Memory B cell (primary cell): Measurements from ENCODE around the gene CASP10.
"Not testable (repeated sequence)": the region's sequence is repeated elsewhere in the genome, so short reads cannot be mapped to it uniquely, and the experiment has no call there.

Experiments
- ATAC-seq: fragments of 150-1000 bp; cut with Tn5 transposase; 2 replicates; pipeline ENCODE4 v1.10.0; 2021; ENCODE audit warnings: low read depth, mild to moderate bottlenecking, moderate library complexity
- DNase-seq, 2 donors: peaks; one replicate each; pipeline ENCODE4 v3.0.0; 2022; ENCODE audit warnings: low spot score in 2 of 2
- H3K27ac Mint-ChIP-seq: one replicate; pipeline ENCODE4 v1.8.0; 2022; ENCODE audit warnings: mild to moderate bottlenecking, moderate library complexity, mixed read lengths
- H3K27me3 Mint-ChIP-seq: one replicate; pipeline ENCODE4 v1.8.0; 2022; ENCODE audit warnings: mixed read lengths
- H3K36me3 Mint-ChIP-seq: one replicate; pipeline ENCODE4 v1.8.0; 2022; ENCODE audit warnings: mild to moderate bottlenecking, mixed read lengths
- H3K4me1 Mint-ChIP-seq: one replicate; pipeline ENCODE4 v1.8.0; 2022; ENCODE audit warnings: mixed read lengths
- H3K4me3 Mint-ChIP-seq: one replicate; pipeline ENCODE4 v1.8.0; 2022; ENCODE audit warnings: mild to moderate bottlenecking, moderate library complexity, mixed read lengths
- H3K9me3 Mint-ChIP-seq: one replicate; pipeline ENCODE4 v1.8.0; 2022; ENCODE audit warnings: mixed read lengths

The CASP10 gene

GRCh38 chr2:201239167-201239935, 56.4 kb downstream of the CASP10 start:
- DNase-seq, H3K4me3 Mint-ChIP-seq, ATAC-seq, H3K27me3 Mint-ChIP-seq, H3K9me3 Mint-ChIP-seq: not testable (repeated sequence)
- peaks cover 40% of the 10 kb centered on the region for H3K4me1 Mint-ChIP-seq
- H3K36me3 Mint-ChIP-seq: peaks cover 20% of the 10 kb centered on the region
- peak overlapping the region; percentile 64 for H3K27ac Mint-ChIP-seq

- Mint-ChIP-seq H3K4me1 (peaks cover 34% of the 10 kb centered on the region), H3K36me3 (peaks cover 19% of the 10 kb centered on the region), H3K9me3 (no peaks in the 10 kb centered on the region), H3K27ac (peak overlapping the region; percentile 70), H3K4me3 (peak overlapping the region; percentile 6), H3K27me3 (no peaks in the 10 kb centered on the region)
- ATAC-seq: peak; percentile 66
- DNase-seq: no peak
These were observed 59.8 kb downstream of the CASP10 start for GRCh38 chr2:201242571-201243277.

GRCh38 chr2:201244829-201245228, 61.9 kb downstream of the CASP10 start:
- Mint-ChIP-seq H3K4me1 (peaks cover 30% of the 10 kb centered on the region), H3K4me3 (no peak overlapping the region), H3K9me3 (no peaks in the 10 kb centered on the region), H3K27ac (peak overlapping the region; percentile 64), H3K36me3 (peaks cover 13% of the 10 kb centered on the region), H3K27me3 (no peaks in the 10 kb centered on the region)
- no peak for ATAC-seq
- no peak for DNase-seq

- no peak overlapping the region for H3K27ac Mint-ChIP-seq
- peaks cover 13% of the 10 kb centered on the region for H3K36me3 Mint-ChIP-seq
- ATAC-seq: no peak
- no peaks in the 10 kb centered on the region for H3K27me3 Mint-ChIP-seq
- no peaks in the 10 kb centered on the region for H3K9me3 Mint-ChIP-seq
- peaks cover 28% of the 10 kb centered on the region for H3K4me1 Mint-ChIP-seq
- no peak overlapping the region for H3K4me3 Mint-ChIP-seq
- DNase-seq: no peak
These were observed 63.3 kb downstream of the CASP10 start for GRCh38 chr2:201246280-201246679.

- Mint-ChIP-seq H3K4me1 (peaks cover 33% of the 10 kb centered on the region), H3K36me3 (peaks cover 15% of the 10 kb centered on the region), H3K27me3 (no peaks in the 10 kb centered on the region), H3K9me3 (no peaks in the 10 kb centered on the region), H3K27ac (peak overlapping the region; percentile 73), H3K4me3 (no peak overlapping the region)
- DNase-seq (no peak), ATAC-seq (no peak)
These were observed 65.4 kb downstream of the CASP10 start for GRCh38 chr2:201248288-201248844.

GRCh38 chr2:201249889-201250288, 66.9 kb downstream of the CASP10 start:
- H3K27me3 Mint-ChIP-seq: no peaks in the 10 kb centered on the region
- DNase-seq: no peak
- no peaks in the 10 kb centered on the region for H3K9me3 Mint-ChIP-seq
- no peak for ATAC-seq
- H3K36me3 Mint-ChIP-seq: peaks cover 15% of the 10 kb centered on the region
- no peak overlapping the region for H3K4me3 Mint-ChIP-seq
- peak overlapping the region; percentile 73 for H3K27ac Mint-ChIP-seq
- H3K4me1 Mint-ChIP-seq: peaks cover 33% of the 10 kb centered on the region

GRCh38 chr2:201250741-201251140, 67.8 kb downstream of the CASP10 start:
- Mint-ChIP-seq H3K27me3 (no peaks in the 10 kb centered on the region), H3K4me1 (peaks cover 28% of the 10 kb centered on the region), H3K4me3 (no peak overlapping the region), H3K36me3 (peaks cover 15% of the 10 kb centered on the region), H3K9me3 (no peaks in the 10 kb centered on the region), H3K27ac (peak overlapping the region; percentile 73)
- DNase-seq: no peak
- peak; percentile 42 for ATAC-seq

GRCh38 chr2:201254081-201254730, 71.3 kb downstream of the CASP10 start:
- Mint-ChIP-seq H3K4me1 (peaks cover 37% of the 10 kb centered on the region), H3K27ac (peak overlapping the region; percentile 88), H3K27me3 (no peaks in the 10 kb centered on the region), H3K4me3 (no peak overlapping the region), H3K9me3 (no peaks in the 10 kb centered on the region), H3K36me3 (peaks cover 10% of the 10 kb centered on the region)
- no peak for DNase-seq
- ATAC-seq: no peak

- H3K27ac Mint-ChIP-seq: peak overlapping the region; percentile 99
- H3K27me3 Mint-ChIP-seq: no peaks in the 10 kb centered on the region
- H3K36me3 Mint-ChIP-seq: peaks cover 8% of the 10 kb centered on the region
- ATAC-seq (no peak), DNase-seq (no peak)
- peaks cover 38% of the 10 kb centered on the region for H3K4me1 Mint-ChIP-seq
- no peak overlapping the region for H3K4me3 Mint-ChIP-seq
- no peaks in the 10 kb centered on the region for H3K9me3 Mint-ChIP-seq
These were observed 72.6 kb downstream of the CASP10 start for GRCh38 chr2:201255408-201256033.

GRCh38 chr2:201256082-201256481, 73.1 kb downstream of the CASP10 start:
- Mint-ChIP-seq H3K27me3 (no peaks in the 10 kb centered on the region), H3K4me1 (peaks cover 33% of the 10 kb centered on the region), H3K9me3 (no peaks in the 10 kb centered on the region), H3K4me3 (no peak overlapping the region), H3K27ac (peak overlapping the region; percentile 99), H3K36me3 (peaks cover 4% of the 10 kb centered on the region)
- no peak for ATAC-seq
- DNase-seq: no peak

GRCh38 chr2:201257381-201257955, 74.5 kb downstream of the CASP10 start:
- Mint-ChIP-seq H3K4me1 (peaks cover 36% of the 10 kb centered on the region), H3K27me3 (no peaks in the 10 kb centered on the region), H3K36me3 (peaks cover 1% of the 10 kb centered on the region), H3K4me3 (peak overlapping the region; percentile 85), H3K27ac (peak overlapping the region; percentile 99), H3K9me3 (no peaks in the 10 kb centered on the region)
- DNase-seq (peak; percentile 59 to 64), ATAC-seq (peak; percentile 49)

- peak overlapping the region; percentile 99 for H3K27ac Mint-ChIP-seq
- peak overlapping the region; percentile 85 for H3K4me3 Mint-ChIP-seq
- H3K36me3 Mint-ChIP-seq: peaks cover 3% of the 10 kb centered on the region
- ATAC-seq (peak; percentile 71), DNase-seq (peak; percentile 76 to 90)
- H3K27me3 Mint-ChIP-seq: no peaks in the 10 kb centered on the region
- H3K4me1 Mint-ChIP-seq: peaks cover 35% of the 10 kb centered on the region
- no peaks in the 10 kb centered on the region for H3K9me3 Mint-ChIP-seq
These were observed 75.2 kb downstream of the CASP10 start for GRCh38 chr2:201257956-201258665.
